Central memory CD4-positive, alpha-beta T cell (primary cell): ENCODE measurements around the gene DNAJA3.
"Not testable (repeated sequence)": the region's sequence is repeated elsewhere in the genome, so short reads cannot be mapped to it uniquely, and the experiment has no call there.

ENCODE experiments used
- DNase-seq: peaks from one replicate; pipeline ENCODE4 v3.0.0; 2022

DNAJA3 gene

GRCh38 chr16:4387781-4388180 lies 37.9 kb upstream of the DNAJA3 start:
- no peak for DNase-seq

GRCh38 chr16:4388271-4389021 lies 37.2 kb upstream of the DNAJA3 start:
- DNase-seq = no peak

- no peak for DNase-seq
These were observed 36.4 kb upstream of the DNAJA3 start for GRCh38 chr16:4389051-4389955.

- DNase-seq = no peak
These were observed 35.1 kb upstream of the DNAJA3 start for GRCh38 chr16:4390266-4391260.

- DNase-seq = no peak
These were observed 33.9 kb upstream of the DNAJA3 start for GRCh38 chr16:4391631-4392381.

GRCh38 chr16:4392382-4393239 lies 33.1 kb upstream of the DNAJA3 start:
- no peak for DNase-seq

- DNase-seq = no peak
These were observed 32.4 kb upstream of the DNAJA3 start for GRCh38 chr16:4393240-4393600.

GRCh38 chr16:4393850-4394249 lies 31.8 kb upstream of the DNAJA3 start:
- DNase-seq = not testable (repeated sequence)

- DNase-seq = no peak
These were observed 30.5 kb upstream of the DNAJA3 start for GRCh38 chr16:4395055-4395726.

GRCh38 chr16:4399001-4399730 lies 26.5 kb upstream of the DNAJA3 start:
- DNase-seq = no peak

- DNase-seq = no peak
These were observed 24.6 kb upstream of the DNAJA3 start for GRCh38 chr16:4401094-4401501.

- no peak for DNase-seq
These were observed 24.2 kb upstream of the DNAJA3 start for GRCh38 chr16:4401510-4401909.

GRCh38 chr16:4402439-4403132 lies 23.1 kb upstream of the DNAJA3 start:
- peak; percentile 55 for DNase-seq

- no peak for DNase-seq
These were observed 22.3 kb upstream of the DNAJA3 start for GRCh38 chr16:4403133-4403949.

- no peak for DNase-seq
These were observed 21.3 kb upstream of the DNAJA3 start for GRCh38 chr16:4404247-4404966.

- no peak for DNase-seq
These were observed 20.5 kb upstream of the DNAJA3 start for GRCh38 chr16:4404967-4405696.
